ENCODE data around the gene SLAMF8.

The SLAMF8 gene

DNA sequence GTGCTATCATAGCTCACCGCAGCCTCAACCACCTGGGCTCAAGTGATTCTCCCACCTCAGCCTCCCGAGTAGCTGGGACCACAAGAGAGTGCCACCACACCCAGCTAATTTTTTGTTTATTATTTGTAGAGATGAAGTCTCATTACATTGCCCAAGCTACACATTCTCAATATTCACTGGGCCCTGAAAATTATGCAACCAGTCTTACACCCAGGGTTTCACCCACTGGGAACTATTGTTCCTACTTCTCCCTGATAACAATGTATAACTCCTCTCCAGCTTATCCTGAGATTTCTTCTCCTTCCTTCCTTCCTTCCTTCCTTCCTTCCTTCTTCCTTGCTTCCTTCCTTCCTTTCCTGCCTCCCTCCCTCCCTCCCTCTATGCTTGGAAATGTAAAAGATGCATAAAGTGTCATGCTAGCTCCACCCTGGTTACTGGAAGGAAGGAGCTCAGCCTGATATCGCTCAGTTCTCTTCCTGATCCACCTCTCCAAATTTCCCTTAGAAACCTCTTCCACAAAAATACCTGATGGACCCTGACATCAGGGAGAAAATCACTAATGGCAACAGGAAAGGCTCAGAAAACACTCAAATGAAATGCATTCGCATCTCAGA, 47.0 kb downstream of the SLAMF8 start:
- no peak for DNase-seq (ENCODE audit: low read depth)

DNA sequence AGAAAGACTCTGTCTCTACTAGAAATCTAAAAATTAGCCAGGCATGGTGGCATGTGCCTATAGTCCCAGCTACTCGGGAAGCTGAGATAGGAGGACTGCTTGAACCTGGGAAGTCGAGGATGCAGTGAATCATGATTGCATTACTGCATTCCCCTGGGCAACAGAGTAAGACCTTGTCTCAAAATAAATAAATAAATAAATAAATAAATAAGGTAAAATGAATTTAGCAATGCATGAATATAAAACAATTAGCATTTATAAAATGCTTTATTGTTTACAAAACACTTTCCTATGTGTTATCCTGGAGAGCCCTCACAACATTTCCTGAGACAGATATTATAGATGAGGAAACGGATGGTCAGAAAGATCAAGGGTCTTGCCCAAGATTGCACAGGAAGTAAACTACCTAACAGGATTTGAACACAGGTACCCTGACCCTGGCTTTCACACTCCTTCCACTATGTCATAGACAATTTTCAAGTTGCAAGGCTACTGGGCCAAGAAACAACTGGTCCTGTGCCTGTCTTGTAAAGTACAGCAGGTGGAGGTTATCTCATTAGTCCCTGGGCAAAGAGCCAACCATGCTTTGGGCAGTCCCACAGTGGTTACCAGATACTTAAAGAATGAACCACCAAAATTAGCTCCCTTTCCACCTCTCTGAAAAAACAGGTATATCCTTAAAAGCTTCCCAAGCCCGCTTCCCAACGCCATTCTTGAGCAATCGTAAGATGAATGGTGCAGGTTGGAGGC, 51.2 kb downstream of the SLAMF8 start:
- DNase-seq (ENCODE audit: low read depth): no peak

DNA sequence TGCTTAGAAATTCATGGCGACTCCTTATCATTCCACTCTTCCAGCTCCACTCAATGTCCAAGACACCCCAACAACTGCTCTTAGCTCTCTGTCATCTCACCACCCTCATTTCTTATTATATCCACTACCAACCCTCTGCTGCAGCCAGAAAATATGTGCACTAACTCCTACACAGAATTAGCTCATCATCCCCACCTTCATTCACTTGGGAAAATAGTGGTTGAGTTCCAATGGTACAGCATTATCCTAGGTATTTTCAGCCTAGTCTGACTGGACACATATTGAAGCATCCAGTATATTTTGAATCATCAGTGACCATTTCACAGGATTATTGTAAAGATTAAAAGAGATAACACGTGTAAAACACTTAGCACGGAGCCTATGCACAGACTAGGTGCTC, 52.5 kb downstream of the SLAMF8 start:
- no peak for DNase-seq (ENCODE audit: low read depth)

DNA sequence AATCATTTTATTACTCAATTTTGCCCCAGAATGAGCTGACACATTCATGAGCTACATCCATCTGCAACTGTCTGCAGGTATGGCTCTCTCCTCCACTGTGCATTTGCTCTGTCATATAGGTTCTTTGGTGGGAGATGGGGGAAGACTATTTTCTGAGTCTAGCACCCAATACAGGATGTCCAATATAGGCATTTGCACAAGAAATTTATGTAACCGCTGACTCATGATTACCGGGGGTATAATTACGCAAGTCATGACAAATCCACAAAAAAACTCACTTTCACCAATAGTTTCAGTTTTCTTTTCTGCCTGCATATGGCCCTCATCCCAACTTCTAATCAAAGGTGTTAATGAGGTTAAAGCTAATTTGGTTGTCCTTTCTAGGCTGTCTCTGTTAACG, 53.3 kb downstream of the SLAMF8 start:
- no peak for DNase-seq (ENCODE audit: low read depth)

DNA sequence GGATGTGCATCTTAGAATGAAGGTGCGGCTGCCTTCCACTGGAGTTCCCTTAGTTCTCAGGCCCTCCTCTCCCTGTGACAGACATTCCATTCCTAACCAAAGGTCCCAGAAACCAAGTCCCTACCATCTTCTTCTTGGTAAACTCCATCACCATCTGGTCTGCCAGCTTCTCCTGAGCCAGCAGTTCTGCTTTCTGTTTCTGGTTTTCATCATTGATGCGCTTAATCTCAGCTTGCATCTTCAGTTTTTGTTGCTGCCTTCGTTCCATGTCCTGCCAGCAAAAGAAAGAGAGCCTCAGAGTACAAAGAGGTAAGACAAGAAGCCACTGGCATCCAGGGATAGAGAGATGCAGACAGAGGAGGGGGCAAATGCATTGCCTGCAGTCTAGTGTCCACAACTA, 53.8 kb downstream of the SLAMF8 start:
- DNase-seq (ENCODE audit: low read depth): no peak

DNA sequence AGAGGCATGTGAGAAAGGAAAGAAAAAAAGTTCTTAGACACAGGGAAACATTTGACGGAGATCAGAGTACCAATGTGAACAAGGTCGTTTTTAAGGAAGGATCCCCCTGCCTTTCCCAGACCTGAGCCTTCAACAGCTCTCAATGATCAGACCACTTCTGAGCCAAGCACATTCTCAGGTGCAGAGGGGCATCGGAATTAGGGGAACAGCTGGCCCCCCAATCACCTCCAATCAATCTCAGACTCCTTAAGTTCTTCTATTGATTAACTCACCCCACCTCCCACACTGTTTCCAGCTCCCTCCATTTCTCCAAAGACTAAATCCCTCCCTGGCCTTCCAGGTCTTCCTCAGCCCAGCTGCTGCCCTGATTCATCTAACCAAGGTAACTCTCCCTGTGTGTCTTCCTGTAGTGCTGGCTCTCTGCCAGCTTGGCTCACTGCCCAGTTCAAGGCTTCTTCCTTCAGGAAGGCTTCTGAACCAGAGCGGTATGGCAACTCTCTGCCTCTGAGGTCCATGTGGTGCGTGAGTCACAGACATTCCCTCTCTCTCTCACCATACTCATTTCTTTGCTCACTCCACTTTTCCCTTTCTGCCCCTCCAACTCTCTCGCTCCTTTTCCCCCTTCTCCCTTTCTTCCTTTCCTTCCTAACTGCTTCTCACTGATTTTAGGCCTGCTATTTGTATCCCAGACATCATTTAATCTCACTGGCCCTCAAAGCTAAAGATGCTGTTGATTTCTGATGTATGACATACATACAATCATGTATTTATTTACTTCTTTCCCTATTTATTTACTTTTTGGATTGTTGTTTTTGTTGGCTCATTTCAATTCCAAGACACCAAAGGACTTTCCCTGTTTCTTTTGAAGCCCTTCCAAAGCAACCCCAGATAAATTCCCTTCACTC, 55.2 kb downstream of the SLAMF8 start:
- DNase-seq (ENCODE audit: low read depth): no peak

DNA sequence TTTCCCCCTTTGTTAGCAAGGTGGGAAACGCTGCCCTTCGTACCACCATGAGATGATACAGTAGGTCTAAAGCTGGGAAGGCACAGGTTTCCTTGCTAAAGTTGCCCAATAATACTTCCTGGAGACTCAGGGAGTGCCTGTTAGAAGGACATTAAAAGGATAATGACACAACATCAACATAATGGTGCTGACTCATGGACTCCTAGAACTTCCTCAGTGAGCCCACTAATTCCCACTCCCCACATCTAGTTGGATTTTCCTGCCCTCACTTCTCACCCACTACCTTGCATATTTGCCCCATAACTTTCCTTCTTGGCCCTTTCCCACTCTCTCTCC, 55.8 kb downstream of the SLAMF8 start:
- DNase-seq (ENCODE audit: low read depth): no peak

DNA sequence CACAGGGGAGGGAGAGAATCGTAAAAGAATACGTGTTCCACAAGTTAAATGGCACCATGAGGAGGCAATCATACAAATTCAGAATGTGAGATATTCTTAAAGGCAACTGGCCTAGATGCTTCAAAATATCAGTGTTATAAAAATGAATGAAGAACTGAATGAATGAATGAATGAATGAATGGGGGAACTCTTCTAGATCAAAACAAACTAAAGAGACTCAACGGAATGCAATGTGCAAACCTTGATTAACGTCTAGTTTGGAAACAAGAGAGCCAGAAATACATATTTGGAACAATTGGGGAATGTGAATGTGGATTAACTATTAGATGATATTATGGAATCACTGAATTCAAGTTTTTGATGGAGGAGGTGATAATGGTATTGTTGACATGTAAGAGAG, 56.5 kb downstream of the SLAMF8 start:
- no peak for DNase-seq (ENCODE audit: low read depth)

DNA sequence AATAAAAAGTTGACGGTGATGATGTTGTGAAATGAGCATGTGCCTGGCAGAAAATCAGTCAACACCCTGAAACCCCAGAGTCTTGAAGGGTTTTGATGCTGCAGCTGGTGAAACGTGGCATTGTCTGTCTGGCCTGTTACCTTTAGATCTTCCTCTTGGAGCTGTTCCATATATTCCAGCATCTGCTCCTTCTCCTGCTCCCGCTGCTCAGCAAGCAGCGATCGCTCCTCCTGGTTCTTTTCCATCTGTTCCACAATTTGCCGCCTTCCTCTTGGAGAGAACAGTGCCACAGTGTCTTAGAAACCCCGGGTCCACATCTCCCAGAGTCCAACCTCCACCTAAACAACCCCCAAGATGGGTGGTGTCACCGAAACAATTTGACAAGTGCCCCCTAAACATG, 57.6 kb downstream of the SLAMF8 start:
- DNase-seq (ENCODE audit: low read depth): no peak

All from stimulated activated CD8-positive, alpha-beta memory T cell treated with anti-CD3 and anti-CD28 coated beads, Interleukin-12 subunit alpha, Interleukin-12 subunit beta, amount 100 ng/mL, for 4 hours (primary cell).